HepG2 (cell line): ENCODE results near the gene MEPCE. TPM values are rescaled to one million over a fixed set of nuclear protein-coding genes. Genes with fewer than 3 reads are reported as not detected.

Source experiments
- ATF1 ChIP-seq: IDR thresholded peaks from 2 replicates; pipeline ENCODE4 v1.6.1; 2016; ENCODE audit warnings: mild to moderate bottlenecking, control low read depth
- EZH2 ChIP-seq: conservative IDR thresholded peaks from 2 replicates; pipeline ENCODE4 v1.6.1; 2012; ENCODE audit warnings: mild to moderate bottlenecking, low read depth, low read length, moderate library complexity
- GABPA ChIP-seq, 2 experiments: IDR thresholded peaks; 2 replicates each; pipeline ENCODE4 v1.6.1; 2011 to 2016; ENCODE audit warnings: low read depth in 2 of 2, low read length in 1 of 2, missing biosample characterization in 1 of 2, missing genetic modification characterization in 1 of 2
- KDM5B ChIP-seq: sonication (generic); formaldehyde crosslinking; IDR thresholded peaks from 2 replicates; pipeline ENCODE4 v1.4.0; 2020; ENCODE audit warnings: missing genetic modification reagents, mild to moderate bottlenecking, borderline replicate concordance
- LBX2 ChIP-seq: sonication (generic); formaldehyde crosslinking; IDR thresholded peaks from 2 replicates; pipeline ENCODE4 v1.5.0; 2020; ENCODE audit warnings: missing genetic modification reagents, mild to moderate bottlenecking, borderline replicate concordance
- MATR3 ChIP-seq: sonication (generic); formaldehyde crosslinking; IDR thresholded peaks from 2 replicates; pipeline ENCODE4 v1.4.0; 2020; ENCODE audit warnings: missing genetic modification reagents
- MAZ ChIP-seq, 2 experiments: sonication (generic) in 1 of 2; formaldehyde crosslinking in 1 of 2; IDR thresholded peaks; 2 replicates each; pipeline versions ENCODE4 v1.5.0 to v1.6.1; 2012 to 2020; ENCODE audit warnings: low read depth in 2 of 2, mild to moderate bottlenecking in 2 of 2, borderline replicate concordance in 1 of 2, improper control_type of control experiment in 1 of 2, low read length in 1 of 2, missing genetic modification reagents in 1 of 2, moderate library complexity in 1 of 2
- MIER3 ChIP-seq: IDR thresholded peaks from 2 replicates; pipeline ENCODE4 v1.6.1; 2016; ENCODE audit warnings: missing compliant biosample characterization, borderline replicate concordance
- RCOR2 ChIP-seq: IDR thresholded peaks from 2 replicates; pipeline ENCODE4 v1.6.1; 2016; ENCODE audit warnings: missing biosample characterization, missing genetic modification reagents
- TBL1XR1 ChIP-seq: fragments of 150-350 bp; IDR thresholded peaks from 2 replicates; pipeline ENCODE4 v1.6.1; 2014; ENCODE audit warnings: borderline replicate concordance, low read length; ENCODE audit not compliant: partially characterized antibody
- TCF7 ChIP-seq: sonication (generic); IDR thresholded peaks from 2 replicates; pipeline ENCODE4 v1.6.1; 2016; ENCODE audit warnings: antibody characterized with exemption, low read depth
- ZNF329 ChIP-seq: sonication (generic); formaldehyde crosslinking; IDR thresholded peaks from 2 replicates; pipeline ENCODE4 v1.9.0; 2021; ENCODE audit warnings: low read depth, mild to moderate bottlenecking, missing genetic modification reagents
- polyA plus RNA-seq, 8 experiments: library from polyadenylated mRNA; depleted of rRNA in 3 of 8; stranded (reverse) in 7 of 8; unstranded in 1 of 8; fragments of >200 nt; fragmentation: Illumina TruSeq in 4 of 8; extraction: Trizol in 4 of 8; gene quantifications; 2 replicates each; pipeline versions ENCODE4 v1.2.1 to v1.2.3, GENCODE V29; 2011 to 2016; ENCODE audit warnings: low read depth in 4 of 8, missing spikeins in 1 of 8, mixed read lengths in 1 of 8; ENCODE audit not compliant: insufficient read depth in 1 of 8
- total RNA-seq, 5 experiments: library from RNA; depleted of rRNA; stranded (reverse); fragments of >200 nt; fragmentation: Illumina TruSeq; extraction: Trizol; gene quantifications; 2 replicates each; pipeline ENCODE4 v1.2.3, GENCODE V29; 2016; ENCODE audit warnings: low read depth in 1 of 5
- TF ChIP-seq, protein P1 (sequence below): sonication (generic); formaldehyde crosslinking; IDR thresholded peaks from 2 replicates; pipeline ENCODE4 v1.9.0; 2021; ENCODE audit warnings: missing genetic modification reagents, mild to moderate bottlenecking, borderline replicate concordance
- TF ChIP-seq, protein P2 (sequence below), 2 experiments: IDR thresholded peaks; 2 replicates each; pipeline ENCODE4 v1.6.1; 2011 to 2012; ENCODE audit warnings: low read length in 2 of 2, borderline replicate concordance in 1 of 2, low read depth in 1 of 2, mild to moderate bottlenecking in 1 of 2, moderate library complexity in 1 of 2
- TF ChIP-seq, protein P3 (sequence below): sonication (generic); formaldehyde crosslinking; IDR thresholded peaks from 2 replicates; pipeline ENCODE4 v1.5.0; 2020; ENCODE audit warnings: mild to moderate bottlenecking, missing genetic modification reagents, moderate library complexity
- TF ChIP-seq, protein P4 (sequence below): sonication (generic); formaldehyde crosslinking; IDR thresholded peaks from 2 replicates; pipeline ENCODE4 v1.4.0; 2020; ENCODE audit warnings: mild to moderate bottlenecking, low read depth, missing genetic modification reagents
- TF ChIP-seq, protein P5 (sequence below): sonication (generic); formaldehyde crosslinking; IDR thresholded peaks from 2 replicates; pipeline ENCODE4 v1.4.0; 2020; ENCODE audit warnings: mild to moderate bottlenecking, missing genetic modification reagents
- TF ChIP-seq, protein P6 (sequence below): sonication (generic); formaldehyde crosslinking; IDR thresholded peaks from 2 replicates; pipeline ENCODE4 v1.5.0; 2020; ENCODE audit warnings: missing genetic modification reagents, mild to moderate bottlenecking, borderline replicate concordance

MEPCE gene
- total and polyA plus RNA-seq, 2 of the 13 experiments (the other 11 are each of a cell fraction or from before 2014, with no cell fraction given): 12.3 to 26.0 TPM

GRCh38 chr7:100465702-100466311, 36.2 kb downstream of the MEPCE start (continued):
- TF ChIP-seq, protein P1, sequence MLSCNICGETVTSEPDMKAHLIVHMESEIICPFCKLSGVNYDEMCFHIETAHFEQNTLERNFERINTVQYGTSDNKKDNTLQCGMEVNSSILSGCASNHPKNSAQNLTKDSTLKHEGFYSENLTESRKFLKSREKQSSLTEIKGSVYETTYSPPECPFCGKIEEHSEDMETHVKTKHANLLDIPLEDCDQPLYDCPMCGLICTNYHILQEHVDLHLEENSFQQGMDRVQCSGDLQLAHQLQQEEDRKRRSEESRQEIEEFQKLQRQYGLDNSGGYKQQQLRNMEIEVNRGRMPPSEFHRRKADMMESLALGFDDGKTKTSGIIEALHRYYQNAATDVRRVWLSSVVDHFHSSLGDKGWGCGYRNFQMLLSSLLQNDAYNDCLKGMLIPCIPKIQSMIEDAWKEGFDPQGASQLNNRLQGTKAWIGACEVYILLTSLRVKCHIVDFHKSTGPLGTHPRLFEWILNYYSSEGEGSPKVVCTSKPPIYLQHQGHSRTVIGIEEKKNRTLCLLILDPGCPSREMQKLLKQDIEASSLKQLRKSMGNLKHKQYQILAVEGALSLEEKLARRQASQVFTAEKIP (CRISPR knock-in tag): no peak
- no peak for TF ChIP-seq ATF1
- TF ChIP-seq RCOR2: no peak
- peak; percentile 47; the same call in 1 of the 2 replicates for TF ChIP-seq MAZ (IDR thresholded peaks at IDR 0.05; ENCODE audit: borderline replicate concordance, low read depth, low read length)
- no peak for TF ChIP-seq MAZ (CRISPR knock-in tag; IDR thresholded peaks at IDR 0.05; ENCODE audit: low read depth)
- TF ChIP-seq TBL1XR1: no peak
- TF ChIP-seq EZH2: no peak
- TF ChIP-seq MIER3: 0 out of 2 replicates have a peak, but pooled peaks have one; percentile 43
- no peak for TF ChIP-seq MATR3 (CRISPR knock-in tag)
- peak; percentile 22; the same call in 1 of the 2 replicates for TF ChIP-seq GABPA (IDR thresholded peaks at IDR 0.05; ENCODE audit: low read depth, low read length)
- no peak for TF ChIP-seq GABPA (CRISPR knock-in tag; IDR thresholded peaks at IDR 0.05; ENCODE audit: low read depth)
- TF ChIP-seq, protein P2, sequence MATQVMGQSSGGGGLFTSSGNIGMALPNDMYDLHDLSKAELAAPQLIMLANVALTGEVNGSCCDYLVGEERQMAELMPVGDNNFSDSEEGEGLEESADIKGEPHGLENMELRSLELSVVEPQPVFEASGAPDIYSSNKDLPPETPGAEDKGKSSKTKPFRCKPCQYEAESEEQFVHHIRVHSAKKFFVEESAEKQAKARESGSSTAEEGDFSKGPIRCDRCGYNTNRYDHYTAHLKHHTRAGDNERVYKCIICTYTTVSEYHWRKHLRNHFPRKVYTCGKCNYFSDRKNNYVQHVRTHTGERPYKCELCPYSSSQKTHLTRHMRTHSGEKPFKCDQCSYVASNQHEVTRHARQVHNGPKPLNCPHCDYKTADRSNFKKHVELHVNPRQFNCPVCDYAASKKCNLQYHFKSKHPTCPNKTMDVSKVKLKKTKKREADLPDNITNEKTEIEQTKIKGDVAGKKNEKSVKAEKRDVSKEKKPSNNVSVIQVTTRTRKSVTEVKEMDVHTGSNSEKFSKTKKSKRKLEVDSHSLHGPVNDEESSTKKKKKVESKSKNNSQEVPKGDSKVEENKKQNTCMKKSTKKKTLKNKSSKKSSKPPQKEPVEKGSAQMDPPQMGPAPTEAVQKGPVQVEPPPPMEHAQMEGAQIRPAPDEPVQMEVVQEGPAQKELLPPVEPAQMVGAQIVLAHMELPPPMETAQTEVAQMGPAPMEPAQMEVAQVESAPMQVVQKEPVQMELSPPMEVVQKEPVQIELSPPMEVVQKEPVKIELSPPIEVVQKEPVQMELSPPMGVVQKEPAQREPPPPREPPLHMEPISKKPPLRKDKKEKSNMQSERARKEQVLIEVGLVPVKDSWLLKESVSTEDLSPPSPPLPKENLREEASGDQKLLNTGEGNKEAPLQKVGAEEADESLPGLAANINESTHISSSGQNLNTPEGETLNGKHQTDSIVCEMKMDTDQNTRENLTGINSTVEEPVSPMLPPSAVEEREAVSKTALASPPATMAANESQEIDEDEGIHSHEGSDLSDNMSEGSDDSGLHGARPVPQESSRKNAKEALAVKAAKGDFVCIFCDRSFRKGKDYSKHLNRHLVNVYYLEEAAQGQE (IDR thresholded peaks at IDR 0.05; ENCODE audit: borderline replicate concordance in 1 of 2, low read depth in 1 of 2, low read length in 2 of 2): no peak
- TF ChIP-seq, protein P3, sequence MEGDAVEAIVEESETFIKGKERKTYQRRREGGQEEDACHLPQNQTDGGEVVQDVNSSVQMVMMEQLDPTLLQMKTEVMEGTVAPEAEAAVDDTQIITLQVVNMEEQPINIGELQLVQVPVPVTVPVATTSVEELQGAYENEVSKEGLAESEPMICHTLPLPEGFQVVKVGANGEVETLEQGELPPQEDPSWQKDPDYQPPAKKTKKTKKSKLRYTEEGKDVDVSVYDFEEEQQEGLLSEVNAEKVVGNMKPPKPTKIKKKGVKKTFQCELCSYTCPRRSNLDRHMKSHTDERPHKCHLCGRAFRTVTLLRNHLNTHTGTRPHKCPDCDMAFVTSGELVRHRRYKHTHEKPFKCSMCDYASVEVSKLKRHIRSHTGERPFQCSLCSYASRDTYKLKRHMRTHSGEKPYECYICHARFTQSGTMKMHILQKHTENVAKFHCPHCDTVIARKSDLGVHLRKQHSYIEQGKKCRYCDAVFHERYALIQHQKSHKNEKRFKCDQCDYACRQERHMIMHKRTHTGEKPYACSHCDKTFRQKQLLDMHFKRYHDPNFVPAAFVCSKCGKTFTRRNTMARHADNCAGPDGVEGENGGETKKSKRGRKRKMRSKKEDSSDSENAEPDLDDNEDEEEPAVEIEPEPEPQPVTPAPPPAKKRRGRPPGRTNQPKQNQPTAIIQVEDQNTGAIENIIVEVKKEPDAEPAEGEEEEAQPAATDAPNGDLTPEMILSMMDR (CRISPR knock-in tag): peak; percentile 89
- no peak for TF ChIP-seq LBX2 (CRISPR knock-in tag)
- TF ChIP-seq TCF7: no peak
- TF ChIP-seq, protein P4, sequence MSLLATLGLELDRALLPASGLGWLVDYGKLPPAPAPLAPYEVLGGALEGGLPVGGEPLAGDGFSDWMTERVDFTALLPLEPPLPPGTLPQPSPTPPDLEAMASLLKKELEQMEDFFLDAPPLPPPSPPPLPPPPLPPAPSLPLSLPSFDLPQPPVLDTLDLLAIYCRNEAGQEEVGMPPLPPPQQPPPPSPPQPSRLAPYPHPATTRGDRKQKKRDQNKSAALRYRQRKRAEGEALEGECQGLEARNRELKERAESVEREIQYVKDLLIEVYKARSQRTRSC (CRISPR knock-in tag): no peak
- TF ChIP-seq, protein P5, sequence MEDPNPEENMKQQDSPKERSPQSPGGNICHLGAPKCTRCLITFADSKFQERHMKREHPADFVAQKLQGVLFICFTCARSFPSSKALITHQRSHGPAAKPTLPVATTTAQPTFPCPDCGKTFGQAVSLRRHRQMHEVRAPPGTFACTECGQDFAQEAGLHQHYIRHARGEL (CRISPR knock-in tag): no peak
- TF ChIP-seq ZNF329 (CRISPR knock-in tag): no peak
- TF ChIP-seq KDM5B: 0 out of 2 replicates have a peak, but pooled peaks have one; percentile 25
- TF ChIP-seq, protein P6, sequence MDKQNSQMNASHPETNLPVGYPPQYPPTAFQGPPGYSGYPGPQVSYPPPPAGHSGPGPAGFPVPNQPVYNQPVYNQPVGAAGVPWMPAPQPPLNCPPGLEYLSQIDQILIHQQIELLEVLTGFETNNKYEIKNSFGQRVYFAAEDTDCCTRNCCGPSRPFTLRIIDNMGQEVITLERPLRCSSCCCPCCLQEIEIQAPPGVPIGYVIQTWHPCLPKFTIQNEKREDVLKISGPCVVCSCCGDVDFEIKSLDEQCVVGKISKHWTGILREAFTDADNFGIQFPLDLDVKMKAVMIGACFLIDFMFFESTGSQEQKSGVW: no peak
